DMS153 treated with DMSO at 0.1 percent for 48 hours (cell line): ENCODE data around the gene STAM.
"Not testable (repeated sequence)": the region's sequence is repeated elsewhere in the genome, so short reads cannot be mapped to it uniquely, and the experiment has no call there.

ENCODE experiments used
- DNase-seq: peaks from one replicate; lab custom pipeline; 2025; ENCODE audit not compliant: unreplicated experiment; lab: John Stamatoyannopoulos, UW

Gene STAM

GRCh38 chr10:17643755-17644484 is at the start of gene STAM:
Gene STAM, plus strand, starts transcription at chr10:17644151. Its CDS starts 189 bp downstream, at chr10:17644340.
- DNase-seq = peak; percentile 62

DNA sequence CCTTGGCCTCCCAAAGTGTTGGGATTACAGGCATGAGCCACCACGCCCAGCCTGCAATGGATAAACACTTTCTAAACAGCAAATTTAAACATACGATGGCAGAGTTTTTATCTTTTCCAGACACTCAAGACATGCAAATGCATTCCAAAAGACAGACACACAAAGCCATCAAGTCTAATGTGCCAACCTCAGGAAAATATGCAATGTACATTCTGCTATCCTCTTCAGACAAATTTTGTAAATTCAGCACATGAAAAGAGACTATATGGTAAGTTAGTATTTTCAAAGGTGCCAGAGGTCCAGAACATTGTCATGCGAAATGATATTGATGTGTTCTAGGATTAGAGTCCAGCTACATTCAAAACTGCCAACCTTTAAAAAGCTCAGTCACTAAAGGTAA is 46.6 kb upstream of the STAM start:
- no peak for DNase-seq

- DNase-seq = no peak
These were observed 44.9 kb upstream of the STAM start for GRCh38 chr10:17599089-17599488.

DNA sequence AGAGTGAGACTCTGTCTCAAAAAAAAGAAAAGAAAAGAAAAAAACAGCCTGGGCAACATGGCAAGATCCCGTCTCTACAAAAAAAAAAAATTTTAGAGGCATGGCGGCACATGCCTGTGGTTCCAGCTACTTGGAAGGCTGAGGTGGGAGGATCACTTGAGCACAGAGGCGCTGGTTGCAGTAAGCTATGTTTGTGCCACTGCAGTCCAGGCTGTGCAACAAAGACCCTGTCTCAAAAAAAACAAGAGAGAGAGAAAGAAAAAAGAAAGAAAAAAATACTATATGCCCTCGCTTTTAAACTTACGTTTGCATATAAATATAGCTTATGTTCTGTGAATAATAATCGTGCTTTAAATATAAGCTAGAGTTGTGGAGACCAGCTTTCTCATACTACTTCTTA is 38.0 kb upstream of the STAM start:
- DNase-seq = no peak

DNA sequence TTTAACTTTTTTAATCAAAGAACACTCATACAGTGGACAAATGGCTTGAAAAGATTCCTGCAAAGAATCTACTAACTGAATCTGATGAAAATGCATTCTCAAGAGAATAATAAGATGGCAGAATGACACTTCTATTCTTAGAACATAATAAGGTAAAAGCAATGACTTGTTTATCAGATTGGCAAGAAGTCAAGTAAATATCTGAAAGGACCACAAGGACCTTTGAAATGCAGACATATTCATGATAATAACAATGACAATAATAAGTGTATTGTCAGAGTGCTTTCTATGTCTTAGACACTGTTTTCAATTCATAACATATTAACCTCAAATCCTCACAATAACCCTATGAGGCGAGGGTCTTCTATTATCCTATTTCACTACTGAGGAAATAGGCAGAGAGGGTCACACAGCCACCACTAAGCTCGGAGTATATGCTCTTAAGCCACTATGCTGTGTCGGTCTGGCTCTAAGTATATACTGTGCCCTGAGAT is 37.4 kb upstream of the STAM start:
- DNase-seq = no peak

DNA sequence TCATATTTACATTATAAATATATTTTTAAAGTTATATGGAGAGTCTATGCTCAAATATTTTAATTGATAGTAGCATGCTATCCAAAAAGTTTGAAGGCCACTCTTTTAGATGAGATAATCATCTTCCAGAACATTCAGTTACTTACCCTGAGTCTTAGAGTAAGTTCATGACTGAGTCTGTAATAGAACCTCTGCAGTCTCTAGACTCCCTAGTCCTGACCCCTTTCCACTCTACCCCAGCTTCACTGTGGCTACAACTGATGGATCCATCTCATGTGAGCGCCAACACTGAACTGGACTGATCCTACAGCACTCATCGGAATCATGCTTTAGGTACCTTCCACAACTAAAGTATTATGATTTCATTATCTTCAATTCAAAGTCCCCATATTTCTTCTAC is 36.9 kb upstream of the STAM start:
- no peak for DNase-seq

DNA sequence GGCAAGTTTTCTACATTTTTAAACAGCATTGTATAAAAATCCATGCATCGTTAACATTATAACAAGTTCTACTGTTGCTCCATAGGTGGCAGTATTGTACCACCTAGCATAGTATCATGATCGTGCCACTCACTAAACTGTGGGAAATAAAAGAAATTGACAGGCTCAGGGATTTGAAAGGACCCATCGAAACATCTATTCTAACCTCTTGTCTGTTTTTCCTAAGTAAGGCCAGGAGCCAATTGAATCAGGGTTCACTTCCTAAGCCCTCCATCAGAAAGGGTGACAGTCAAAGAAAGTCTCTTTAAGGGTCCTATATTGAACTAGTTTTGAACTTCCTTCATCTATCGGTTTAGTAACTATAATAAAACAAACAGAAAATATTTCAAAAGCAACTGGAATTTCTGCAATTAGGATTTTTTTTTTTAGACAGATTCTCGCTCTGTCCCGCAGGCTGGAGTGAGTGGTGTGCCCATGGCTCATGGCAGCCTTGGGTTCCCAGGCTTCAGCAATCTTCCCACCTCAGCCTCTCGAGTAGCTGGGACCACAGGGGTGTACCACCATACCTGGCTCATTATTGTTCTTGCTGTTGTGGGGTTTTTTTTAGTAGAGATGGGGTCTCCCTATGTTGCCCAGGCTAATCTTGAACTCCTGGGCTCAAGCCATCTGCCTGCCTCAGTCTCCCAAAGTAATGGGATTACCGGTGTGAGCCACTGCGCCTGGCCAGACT is 36.2 kb upstream of the STAM start:
- DNase-seq = peak; percentile 13

DNA sequence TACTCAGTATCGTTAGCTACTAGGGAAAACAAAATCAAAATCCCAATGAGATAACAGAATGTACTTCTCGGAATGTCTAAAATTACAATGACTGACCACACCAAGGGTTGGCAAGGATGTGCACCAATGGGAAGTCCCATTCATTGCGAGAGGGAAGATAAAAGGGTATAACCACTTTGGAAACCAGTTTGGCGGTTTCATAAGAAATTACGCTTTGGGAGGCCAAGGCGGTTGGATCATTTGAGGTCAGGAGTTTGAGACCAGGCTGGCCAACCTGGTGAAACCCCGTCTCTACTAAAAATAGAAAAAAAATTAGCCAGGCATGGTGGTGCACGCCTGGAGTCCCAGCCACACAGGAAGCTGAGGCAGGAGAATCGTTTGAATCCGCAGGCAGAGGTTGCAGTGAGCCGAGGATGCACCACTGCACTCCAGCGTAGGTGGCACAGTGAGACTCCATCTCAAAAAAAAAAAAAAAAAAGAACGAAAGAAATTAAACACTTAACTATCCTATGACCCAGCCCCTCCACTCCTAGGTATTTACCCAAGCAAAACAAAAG is 34.4 kb upstream of the STAM start:
- no peak for DNase-seq

GRCh38 chr10:17616403-17617030 is 27.4 kb upstream of the STAM start:
- DNase-seq = no peak

GRCh38 chr10:17617031-17617911 is 26.7 kb upstream of the STAM start, which contains the start of gene HACD1:
Gene HACD1, minus strand, starts transcription at chr10:17617374. Its CDS starts 35 bp downstream, at chr10:17617339.
- DNase-seq = no peak

DNA sequence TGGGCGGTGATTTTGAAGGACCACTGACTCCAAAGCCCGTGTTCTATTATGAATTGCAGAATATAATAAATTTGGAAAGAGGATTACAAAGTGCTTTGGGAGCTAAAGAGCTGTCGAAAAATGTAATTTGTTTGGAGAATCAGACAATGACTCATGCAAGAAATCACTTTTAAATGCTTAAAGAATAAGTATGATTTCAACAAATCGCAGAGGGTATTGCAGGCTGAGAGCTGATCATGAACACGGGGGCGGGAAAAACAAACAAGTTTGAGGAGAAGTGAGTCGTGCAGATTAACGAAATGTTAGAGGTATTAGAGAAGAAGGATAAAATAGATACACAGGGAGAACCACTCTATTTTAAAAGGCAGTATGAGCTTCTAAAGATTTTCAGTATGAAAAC is 21.9 kb upstream of the STAM start:
- DNase-seq = no peak

DNA sequence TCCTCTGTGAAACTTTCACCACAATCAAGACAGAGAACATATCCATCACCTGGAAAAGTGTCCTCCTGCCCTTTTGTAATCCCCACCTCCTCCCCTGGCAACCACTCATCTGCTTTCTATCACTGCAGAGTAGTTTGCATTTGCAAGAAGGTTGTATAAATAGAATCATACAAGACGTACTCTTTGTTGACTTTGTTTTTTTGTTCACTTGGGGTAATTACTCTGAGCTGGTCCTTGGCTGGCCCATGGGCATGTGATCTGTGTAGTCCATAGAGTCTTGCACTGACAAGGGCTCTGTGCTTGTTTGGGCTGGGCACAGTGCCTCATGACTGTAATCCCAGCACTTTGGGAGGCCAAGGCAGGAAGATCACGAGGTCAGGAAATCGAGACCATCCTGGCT is 19.0 kb upstream of the STAM start:
- no peak for DNase-seq

- DNase-seq = no peak
These were observed 17.3 kb upstream of the STAM start for GRCh38 chr10:17626656-17627055.

DNA sequence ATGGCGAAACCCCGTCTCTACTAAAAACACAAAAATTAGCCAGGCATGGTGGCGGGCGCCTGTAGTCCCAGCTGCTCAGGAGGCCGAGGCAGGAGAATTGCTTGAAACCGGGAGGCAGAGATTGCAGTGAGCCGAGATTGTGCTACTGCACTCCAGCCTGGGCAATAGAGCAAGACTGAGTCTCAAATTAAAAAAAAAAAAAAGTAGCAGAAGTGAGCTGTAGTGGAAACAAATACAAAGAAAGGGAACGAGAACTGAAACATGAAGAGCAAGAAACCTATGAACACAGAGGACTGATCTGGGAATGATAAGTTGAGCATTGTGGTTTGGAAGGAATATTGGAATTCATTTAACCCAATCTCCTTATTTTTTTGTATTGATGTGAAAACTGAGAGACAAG is 11.4 kb upstream of the STAM start:
- not testable (repeated sequence) for DNase-seq

GRCh38 chr10:17633353-17633752 is 10.6 kb upstream of the STAM start:
- DNase-seq = no peak

DNA sequence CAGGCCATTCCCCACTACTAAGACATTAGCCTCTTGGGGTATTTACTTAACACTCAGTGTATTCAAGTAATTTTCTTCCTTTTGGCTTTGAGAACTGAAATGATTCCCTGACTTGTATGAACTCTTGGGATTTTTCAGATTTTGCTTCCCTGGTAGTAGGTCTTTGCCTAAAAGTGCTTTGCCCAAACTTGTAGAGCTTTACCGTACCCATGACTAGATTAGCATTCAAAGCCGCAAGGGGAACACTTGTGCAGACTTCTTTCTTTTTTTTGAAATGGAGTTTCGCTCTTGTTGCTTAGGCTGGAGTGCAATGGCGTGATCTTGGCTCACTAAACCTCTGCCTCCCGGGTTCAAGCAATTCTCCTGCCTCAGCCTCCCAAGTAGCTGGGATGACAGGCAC is 6.1 kb upstream of the STAM start:
- DNase-seq = no peak

- DNase-seq = no peak
These were observed 3.6 kb upstream of the STAM start for GRCh38 chr10:17640331-17640816.

DNA sequence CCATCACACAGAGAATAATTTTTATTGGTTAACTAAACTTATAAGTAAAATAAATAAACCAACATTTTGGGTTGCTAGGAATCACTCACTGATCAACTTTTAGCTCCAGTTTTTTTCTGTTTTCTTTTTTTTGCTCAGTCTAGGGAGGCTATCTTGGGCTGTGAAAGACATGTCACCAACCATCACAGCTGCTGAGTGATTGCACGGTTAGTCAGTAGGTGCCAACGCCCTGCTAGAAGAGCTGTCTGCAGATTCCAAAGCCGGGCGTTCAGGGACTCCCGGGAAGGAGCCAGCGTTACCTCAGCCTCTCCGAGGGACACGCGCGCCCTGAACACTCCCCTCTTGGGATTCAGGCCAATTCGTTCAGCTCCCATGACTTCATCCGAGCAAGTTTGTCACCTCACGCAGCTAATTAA is 604 bp upstream of the STAM start:
- no peak for DNase-seq

- no peak for DNase-seq
These were observed 563 bp downstream of the STAM start for GRCh38 chr10:17644485-17644943.

DNA sequence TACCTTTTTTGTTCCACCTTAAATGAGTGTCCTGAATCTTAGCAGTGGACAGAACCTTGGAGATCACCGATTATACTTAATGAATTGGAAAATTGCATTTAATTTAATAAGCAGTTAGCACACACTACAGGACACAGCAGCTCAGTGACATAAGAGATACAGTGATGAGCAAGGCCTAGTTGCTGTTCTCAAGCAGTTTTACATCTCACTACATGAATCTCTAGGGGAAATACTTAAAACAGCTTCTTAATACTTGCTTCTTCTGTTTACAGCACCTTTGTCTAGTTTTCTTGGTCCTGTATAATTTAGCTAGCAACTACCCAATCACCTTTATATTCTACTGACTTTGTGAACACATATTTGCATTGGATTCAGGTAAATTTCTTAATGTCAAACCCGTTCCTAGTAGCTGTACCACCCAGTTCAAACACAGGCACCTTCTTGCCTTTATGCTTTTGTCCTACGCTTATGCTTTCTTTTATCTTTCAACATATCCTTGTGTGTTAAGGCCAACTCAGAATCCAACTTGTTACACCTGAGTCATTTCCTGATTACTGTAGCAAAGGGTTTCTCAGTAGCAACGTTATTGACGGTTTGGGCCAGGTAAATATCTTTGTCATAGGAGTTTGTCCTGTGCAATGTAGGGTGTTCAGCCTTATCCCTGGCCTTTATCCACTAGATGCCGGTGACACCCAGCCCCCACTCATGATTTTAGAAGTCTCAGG is 1.8 kb downstream of the STAM start:
- DNase-seq = no peak
